ENCODE results near the gene ABHD13. TPM values are rescaled to one million over a fixed set of nuclear protein-coding genes. Genes with fewer than 3 reads are reported as not detected.

Gene ABHD13
- total RNA-seq: 4.6 TPM

DNA sequence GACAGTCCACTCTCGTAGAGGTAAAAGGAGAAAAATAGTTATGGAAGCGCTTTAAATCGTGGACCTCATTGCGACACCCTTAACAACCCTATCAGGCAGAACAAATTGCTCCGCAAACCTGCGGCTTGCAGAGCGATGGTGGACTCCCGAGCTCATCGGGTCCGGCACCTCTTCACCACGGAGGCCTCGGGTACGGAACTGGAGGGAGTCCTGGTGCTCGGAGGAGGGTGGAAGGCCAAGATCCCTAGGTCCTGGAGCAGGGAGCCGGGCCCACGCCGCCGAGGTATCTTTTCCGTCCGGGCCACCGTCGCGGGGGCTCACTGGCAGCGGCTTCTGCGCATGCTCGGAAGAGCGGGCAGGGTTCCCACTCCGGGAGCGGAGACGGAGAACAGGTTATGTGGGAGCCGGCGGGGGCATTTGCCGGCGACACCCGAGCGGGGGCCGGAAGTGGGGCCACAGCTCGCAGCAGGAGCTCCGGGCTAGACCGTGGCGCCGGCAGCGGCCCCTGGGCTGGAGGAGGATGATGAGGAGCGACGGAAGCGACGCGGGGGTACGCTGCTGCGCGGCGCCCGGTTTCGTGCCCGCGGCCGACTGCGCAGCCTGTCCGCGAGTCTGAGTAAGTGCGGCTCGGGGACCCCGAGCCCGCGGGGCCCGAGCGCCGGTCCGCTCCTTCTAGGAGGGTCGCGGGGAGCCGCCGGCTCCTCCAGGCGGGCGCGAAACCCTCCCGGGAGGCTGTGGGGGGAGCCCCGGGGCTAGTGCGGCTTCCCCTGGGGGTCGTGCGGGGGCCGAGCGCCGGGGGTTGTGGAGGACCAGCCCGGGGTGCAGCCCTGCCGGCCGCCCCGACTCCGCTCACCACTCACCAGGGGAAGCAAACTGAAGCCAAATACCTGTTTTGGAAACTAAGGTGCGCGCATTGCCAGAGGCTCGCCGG, at the start of gene ABHD13:
Gene ABHD13 (plus strand): TSS at position 349 of the 931 bp plus-strand sequence. CDS start 10,827 bp downstream, outside the sequence.
- peak; percentile 88 to 95 (median 93) for DNase-seq (ENCODE audit: low read depth in 2 of 3, low spot score in 2 of 3)

DNA sequence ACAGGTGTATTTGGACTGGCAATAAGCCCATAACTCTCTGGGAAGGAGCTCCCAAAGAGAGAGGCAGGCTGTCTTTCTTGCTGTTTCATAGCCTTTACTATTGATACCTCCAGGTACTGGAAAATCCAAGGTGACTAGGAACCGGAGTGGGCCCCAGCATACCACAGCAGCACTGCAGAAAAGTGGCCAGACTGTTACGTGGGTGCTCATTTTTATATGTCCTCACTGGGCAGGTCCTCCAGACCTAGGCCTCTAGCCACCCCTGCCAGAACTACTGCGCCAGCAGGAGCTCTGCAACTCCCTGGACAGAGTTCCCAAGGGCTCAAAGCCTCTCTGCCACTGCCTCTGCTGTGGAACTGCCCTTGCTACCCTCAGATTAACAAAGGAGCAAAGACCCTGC, 49.3 kb upstream of the ABHD13 start:
- DNase-seq (ENCODE audit: low read depth in 2 of 3, low spot score in 2 of 3): no peak

DNA sequence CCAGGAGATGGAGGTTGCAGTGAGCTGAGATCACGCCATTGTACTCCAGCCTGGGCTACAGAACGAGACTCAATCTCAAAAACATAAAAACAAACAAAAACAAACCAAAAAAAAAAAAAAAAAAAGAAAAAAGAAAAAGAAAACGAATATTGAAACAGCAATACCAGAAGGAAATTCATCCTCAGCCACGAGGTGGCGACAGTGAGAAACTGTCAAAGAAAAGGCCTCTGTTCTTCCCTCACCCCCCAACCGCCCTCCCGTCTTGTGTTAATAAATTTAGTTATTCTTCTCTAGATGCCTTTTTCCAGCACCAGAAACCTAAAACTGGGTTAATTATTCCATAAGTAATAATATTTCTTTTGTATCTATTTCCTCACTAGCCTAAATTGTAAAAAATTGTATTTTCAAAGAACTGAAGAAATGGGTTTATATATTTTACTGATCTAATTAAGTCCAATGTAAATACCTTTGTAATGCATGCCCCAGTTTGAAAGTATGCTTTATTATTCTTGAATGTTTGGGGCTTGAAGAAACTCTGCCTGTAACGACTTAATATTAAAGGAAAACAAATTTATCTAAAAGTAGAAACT, 41.4 kb upstream of the ABHD13 start:
- DNase-seq (ENCODE audit: low read depth in 2 of 3, low spot score in 2 of 3): peak; percentile 13 to 76 (median 55)

DNA sequence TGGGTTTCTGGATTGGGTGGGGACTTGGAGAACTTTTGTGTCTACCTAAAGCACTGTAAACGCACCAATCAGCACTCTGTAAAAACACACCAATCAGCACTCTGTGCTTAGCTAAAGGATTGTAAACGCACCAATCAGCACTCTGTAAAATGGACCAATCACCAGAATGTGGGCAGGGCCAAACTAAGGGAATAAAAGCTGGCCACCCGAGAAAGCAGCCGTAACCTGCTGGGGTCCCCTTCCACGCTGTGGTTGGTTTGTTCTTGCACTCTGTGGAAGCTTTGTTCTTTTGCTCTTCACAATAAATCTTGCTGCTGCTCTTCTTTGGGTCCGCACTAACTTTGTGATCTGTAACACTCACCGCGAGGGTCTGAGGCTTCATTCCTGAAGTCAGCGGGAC, 40.1 kb upstream of the ABHD13 start:
- DNase-seq (ENCODE audit: low read depth in 2 of 3, low spot score in 2 of 3): no peak

DNA sequence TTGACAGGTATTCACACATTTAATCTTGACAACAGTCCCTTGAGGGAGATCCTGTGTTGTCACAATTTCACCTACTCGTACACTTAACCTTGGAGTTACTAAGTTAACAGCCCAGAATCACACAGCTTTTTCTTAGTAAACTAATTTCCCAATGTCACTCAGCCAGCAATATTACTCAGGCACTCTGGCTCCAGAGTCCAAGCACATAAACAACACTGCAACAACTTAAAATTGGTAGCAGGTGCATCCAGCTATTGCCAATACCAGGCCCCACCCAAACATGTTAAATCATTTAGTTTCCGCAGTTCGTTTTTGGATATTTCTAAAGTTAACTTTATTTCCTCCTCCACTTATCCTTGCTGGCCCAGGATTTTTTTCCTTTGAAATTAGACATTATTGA, 35.5 kb upstream of the ABHD13 start:
- no peak for DNase-seq (ENCODE audit: low read depth in 2 of 3, low spot score in 2 of 3)

DNA sequence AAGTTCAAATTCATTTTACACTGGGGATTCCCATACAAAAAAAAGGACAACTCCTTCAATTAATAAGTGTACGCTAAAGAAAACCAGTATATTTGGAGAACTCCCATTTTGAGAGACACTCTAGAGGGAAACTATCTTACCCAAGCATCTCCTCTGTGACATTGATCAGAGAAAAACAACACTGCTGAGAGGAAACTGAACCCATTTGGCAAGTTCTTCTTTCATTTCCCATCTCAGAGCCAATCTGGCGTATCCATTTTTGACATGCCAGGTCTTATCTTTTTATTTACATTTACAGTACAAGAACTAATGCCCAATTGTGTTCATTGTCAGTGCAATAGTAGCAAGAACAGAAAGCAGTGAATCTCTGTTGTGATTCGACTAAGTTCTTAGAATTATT, 33.0 kb upstream of the ABHD13 start:
- no peak for DNase-seq (ENCODE audit: low read depth in 2 of 3, low spot score in 2 of 3)

DNA sequence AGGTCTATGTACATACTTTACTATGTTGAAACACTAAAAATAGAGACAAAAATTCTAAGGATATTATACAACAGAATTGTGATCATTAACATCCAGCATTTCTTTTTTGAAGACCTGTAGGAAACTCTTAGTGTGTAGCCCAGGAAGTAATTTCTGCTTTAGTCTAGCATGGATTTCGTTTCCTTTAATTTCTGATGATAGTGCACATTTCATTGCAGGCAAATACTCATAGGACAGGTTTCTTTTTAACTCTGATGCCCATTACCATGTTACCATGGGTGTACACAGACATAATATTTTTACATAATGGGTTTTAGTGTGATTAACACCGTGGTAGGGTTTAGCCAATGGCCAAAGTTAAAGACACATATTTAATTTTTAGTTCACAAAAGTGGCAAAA, 29.9 kb upstream of the ABHD13 start:
- DNase-seq (ENCODE audit: low read depth in 2 of 3, low spot score in 2 of 3): no peak

DNA sequence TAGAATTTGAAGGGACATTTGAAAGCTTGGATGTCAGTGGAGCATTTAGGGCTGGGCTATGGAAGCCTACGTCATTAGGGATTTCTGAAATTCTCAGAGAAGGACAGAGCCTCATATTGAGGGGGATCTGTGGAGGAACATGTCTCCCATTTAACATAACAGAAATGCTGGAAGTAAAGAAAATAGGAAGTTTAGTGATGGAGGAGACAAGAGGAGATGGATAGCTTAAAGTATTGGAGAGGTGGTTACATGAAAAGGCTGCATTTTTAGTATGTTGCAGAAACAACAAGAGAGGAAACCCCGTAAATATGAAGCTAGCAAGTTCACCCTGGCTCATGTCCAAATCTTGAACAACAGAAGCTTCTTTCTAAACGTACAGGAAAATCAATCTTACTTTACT, 27.3 kb upstream of the ABHD13 start:
- no peak for DNase-seq (ENCODE audit: low read depth in 2 of 3, low spot score in 2 of 3)

DNA sequence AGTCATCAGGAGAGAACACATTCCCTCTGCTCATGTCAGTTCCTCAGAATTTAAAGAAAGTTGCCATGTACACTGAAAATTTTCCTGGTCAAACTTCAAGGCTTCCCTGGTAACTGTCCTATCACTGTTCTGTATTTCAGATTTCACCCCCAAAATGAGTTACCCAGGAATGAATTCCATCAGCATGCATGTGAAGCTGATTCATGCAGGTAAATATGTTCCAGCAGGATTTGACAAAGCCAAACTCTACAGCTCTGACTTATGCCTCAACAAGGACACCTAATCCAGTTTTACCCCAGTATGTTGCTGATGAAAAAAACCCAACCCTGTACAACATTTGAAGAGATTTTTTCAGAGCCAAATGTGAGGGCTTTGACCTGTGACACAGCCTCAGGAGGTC, 24.4 kb upstream of the ABHD13 start:
- no peak for DNase-seq (ENCODE audit: low read depth in 2 of 3, low spot score in 2 of 3)

DNA sequence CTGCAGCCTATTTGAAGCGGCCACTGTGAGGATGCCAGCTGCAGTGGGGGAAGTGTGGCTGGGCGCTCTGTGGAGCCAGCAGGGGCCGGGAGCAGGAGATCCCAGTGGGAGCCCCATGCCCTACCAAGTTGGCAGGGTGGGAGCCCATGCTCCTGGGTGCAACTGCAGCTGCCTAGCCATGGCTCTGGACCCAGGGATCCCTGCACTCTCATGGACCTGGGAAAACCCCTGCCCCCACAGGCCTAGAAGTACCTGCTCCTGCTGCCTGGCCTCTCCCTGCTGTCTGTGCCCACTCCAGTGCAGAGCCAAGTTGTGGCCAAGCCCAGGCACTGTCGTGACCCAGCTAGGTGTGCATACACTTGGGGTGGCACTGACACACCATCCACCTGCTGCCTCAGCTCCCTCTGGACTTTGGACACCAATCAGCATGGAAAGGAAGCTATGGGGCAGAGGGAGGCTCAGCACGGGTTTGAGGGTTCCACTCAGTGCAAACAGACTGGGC, 23.7 kb upstream of the ABHD13 start:
- DNase-seq (ENCODE audit: low read depth in 2 of 3, low spot score in 2 of 3): no peak

DNA sequence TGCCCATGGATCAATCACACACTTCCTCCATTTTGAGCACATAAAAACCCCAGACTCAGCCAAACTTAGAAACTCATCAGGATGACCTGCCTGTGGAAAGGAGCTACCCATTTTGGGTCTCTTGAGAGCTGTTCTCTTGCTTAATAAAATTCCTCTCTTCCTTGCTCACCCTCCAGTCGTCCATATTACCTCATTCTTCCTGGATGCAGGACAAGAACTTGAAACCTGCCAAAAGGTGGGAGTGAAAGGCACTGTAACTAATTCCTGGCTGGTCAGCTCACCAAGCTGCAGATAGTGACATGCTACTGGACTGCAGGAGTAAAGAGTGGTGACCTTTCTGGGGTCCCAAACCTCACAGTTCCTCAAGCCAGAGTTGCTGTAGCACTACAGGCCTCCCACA, 23.0 kb upstream of the ABHD13 start:
- no peak for DNase-seq (ENCODE audit: low read depth in 2 of 3, low spot score in 2 of 3)

DNA sequence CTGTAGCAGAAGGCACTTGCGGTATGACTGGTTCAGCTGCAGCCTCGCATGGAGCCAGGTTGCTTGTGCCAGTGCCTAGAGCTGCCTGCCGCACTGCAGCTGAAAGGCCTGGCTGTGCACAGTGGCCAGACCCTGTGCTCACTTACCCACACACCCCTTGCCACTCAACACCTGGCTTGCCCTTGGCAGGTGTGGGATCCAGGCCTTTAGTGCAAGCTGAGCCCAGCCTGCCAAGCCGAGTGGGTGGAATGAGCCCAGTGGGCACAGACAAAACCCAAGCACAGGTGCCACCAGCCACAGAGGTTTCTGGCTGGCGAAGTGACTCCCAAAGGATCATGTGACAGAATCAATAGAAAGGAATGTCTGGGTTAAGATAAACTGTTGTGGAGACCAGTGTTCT, 22.3 kb upstream of the ABHD13 start:
- DNase-seq (ENCODE audit: low read depth in 2 of 3, low spot score in 2 of 3): no peak

DNA sequence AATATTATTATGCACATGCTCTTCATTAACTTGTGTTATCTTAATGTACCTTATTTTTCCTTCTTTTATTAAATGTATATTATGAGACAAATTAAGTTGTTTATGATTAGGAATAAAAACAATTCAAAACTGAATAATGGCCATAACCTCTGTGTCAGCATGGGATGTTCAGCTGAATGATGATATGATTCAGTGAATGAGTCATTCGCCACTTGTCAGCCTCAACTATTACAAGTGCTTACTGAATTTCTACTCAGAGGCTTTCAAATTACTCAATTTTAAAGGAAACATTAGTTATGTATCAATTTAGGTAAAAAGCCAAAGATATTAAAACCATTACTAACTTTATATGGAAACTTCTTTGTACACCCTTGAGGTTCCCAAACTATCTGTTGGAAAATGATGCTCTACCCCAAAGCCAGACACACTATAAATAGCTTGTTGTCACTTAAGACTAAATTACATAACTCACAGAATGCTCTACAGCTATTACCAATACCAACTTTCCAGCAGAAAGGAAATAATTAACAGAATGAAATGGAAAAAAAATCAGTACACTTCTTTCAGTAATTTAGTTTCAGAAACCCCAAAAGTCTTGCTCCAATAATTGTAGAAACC, 17.3 kb upstream of the ABHD13 start:
- DNase-seq (ENCODE audit: low read depth in 2 of 3, low spot score in 2 of 3): no peak

DNA sequence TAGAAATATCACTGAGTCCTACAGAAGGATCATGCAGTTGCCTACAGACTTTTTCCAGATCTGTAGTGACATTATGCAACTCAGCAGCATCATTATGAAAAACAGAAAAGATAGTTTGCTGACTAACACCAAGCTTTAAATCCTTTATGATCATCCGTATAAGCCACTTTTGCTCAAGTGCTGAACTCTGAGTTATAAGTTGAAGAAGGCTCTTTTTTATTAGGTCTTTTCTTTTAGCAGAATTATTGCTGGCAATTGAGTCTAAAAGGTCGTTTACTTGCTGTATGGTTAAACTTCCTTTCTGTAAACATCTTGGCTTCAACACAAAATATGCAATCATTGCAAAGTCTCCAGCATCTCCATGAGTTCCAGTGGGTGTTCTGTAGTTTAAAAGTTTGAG, 7.6 kb upstream of the ABHD13 start:
- DNase-seq (ENCODE audit: low read depth in 2 of 3, low spot score in 2 of 3): no peak

DNA sequence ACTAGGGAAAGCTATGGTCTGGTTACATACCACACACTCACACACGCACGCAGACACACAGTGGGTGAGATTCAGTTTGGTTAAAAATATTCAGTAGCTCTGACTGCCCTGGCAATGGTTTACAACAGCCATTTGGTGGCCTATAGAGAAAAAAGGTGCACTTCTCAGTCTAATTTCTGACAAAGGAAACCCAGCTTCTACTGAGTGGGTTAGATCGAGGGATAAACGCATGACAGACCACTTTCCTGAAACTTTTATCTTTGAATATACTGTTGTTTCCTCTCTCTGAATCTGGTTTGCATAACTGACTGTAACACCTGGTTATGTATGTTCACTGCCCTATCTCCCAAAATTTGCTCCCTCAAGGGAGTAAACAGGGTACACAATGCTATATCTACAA, 5.3 kb upstream of the ABHD13 start:
- peak in 1 of 3 donors; percentile 55 for DNase-seq (ENCODE audit: low read depth in 2 of 3, low spot score in 2 of 3)

DNA sequence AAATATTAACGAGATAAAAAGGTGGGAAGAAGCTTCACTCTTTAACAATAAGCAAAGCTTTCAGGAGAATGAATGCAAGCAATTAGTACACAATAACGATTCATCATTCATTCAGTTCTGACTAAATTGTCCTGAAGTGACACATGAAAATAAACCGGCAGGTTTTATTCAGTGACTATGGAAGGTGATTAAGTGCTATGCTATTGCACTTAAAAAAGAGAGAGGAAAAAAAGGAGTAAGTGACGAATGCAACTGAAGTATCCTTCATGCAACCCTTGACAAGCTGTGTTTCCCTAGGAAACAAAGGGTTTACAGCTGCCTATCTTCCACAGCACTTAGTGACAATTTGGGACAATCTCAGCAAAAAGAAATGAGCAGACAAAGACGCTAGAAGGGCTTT, 4.2 kb upstream of the ABHD13 start:
- DNase-seq (ENCODE audit: low read depth in 2 of 3, low spot score in 2 of 3): no peak

DNA sequence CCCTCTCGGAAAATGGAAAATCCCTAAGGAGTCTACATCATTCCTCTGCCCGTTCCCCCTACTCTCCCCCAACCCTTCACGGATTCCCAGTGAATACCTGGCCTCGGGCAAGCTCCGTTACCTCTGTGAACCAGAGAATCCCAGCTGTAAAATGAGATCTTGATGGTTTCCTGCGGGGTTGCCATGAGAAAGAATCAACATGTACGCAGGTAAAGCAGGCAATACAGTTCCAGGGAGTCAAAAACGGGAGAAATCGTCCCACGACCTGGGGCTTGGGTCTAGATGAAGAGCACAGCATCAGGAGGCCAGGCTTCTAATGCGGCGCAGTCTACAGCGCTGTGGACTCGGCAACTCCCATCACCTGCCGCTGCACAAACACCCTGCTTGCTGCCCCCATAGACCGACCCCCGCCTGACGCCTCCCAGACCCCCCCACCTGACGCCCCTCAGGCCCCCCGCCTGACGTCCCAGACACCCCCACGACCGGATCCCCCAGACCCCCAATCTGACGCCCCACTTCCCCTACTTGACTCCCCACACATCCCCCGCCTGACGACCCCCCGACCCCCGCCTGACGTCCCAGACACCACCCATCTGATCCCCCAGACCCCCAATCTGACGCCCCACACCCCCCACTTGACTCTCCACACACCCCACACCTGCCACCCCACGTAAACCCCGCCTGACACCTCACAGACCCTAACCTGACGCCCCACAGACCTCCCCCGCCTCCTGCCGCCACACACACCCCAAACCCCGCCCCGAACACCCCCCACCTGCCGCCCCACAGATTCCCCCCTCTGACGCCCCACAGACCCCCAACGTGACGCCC, 3.5 kb upstream of the ABHD13 start:
- no peak for DNase-seq (ENCODE audit: low read depth in 2 of 3, low spot score in 2 of 3)

DNA sequence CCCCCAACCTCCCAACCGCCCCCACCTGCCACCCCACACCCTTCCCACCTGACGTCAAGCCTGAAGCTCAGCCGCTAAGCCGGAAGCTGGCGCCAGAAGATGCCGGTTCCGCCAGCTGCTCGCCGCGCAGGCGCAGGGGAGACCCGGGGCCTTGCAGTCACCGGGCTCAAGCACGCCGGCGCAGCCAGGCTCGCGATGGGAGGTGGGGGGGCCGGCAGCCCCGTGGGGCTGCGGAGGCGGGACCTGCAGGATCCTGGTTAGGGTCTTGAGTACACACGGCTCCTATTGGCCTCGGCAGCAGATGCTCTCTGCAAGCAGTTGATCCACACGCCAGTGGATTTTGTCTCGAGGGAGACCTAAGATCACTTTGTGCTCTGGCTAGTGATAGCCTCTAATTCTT, 2.8 kb upstream of the ABHD13 start, which contains the start of gene LIG4:
Gene LIG4 (minus strand): TSS at position 101 of the 400 bp plus-strand sequence. CDS start 4,268 bp downstream, outside the sequence.
- DNase-seq (ENCODE audit: low read depth in 2 of 3, low spot score in 2 of 3): peak; percentile 80 to 97 (median 96)

DNA sequence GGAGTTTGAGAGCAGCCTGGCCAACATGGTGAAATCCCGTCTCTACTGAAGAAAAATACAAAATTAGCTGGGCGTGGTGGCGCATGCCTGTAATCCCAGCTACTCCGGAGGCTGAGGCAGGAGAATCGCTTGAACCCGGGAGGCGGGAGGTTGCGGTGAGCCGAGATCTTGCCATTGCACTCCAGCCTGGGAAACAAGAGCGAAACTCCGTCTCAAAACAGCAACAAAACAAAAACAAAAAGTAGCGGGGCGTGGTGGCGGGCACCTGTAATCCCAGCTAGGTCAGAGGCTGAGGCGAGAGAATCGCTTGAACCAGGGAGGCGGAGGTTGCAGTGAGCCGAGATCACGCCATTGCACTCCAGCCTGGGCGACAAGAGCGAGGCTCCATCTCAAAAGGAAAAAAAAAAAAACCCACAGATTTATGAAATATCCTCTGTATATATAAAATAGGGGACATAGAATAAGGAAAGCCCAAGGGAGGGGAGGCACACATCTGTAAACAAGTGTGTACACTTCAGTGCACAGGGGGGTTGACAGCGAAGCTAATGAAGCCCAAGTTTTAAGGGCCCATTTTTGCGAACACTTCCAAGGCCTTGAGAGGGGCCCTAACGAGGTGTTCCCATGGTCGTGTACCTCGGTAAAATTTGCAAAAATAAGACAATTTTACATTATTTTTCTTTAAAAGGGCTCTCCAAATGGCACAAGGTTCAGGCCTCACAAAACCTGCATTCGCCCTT, 717 bp upstream of the ABHD13 start:
- DNase-seq (ENCODE audit: low read depth in 2 of 3, low spot score in 2 of 3): peak in 1 of 3 donors; percentile 24

DNA sequence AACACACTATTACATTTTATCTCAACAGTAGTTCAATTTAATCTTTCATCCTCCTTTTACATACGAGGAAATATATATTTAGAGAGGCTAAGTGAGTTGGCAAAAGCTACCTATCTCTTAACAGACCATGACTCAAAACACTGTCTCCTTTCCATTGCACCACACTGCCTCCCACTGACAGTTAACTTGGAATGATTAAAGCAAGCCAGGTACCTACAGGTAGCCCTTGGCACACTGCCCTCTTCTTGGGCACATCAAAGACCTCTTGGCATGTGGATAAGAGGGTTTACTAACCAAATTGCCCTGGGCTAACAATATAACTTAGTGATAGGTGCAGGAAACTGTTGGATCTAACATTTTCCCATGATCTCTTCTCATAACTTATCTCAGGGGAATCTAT, 1.8 kb downstream of the ABHD13 start:
- DNase-seq (ENCODE audit: low read depth in 2 of 3, low spot score in 2 of 3): no peak

Data from hematopoietic multipotent progenitor cell (in vitro differentiated cells).